ENCODE measurements around the gene EP400.

EP400 gene

DNA sequence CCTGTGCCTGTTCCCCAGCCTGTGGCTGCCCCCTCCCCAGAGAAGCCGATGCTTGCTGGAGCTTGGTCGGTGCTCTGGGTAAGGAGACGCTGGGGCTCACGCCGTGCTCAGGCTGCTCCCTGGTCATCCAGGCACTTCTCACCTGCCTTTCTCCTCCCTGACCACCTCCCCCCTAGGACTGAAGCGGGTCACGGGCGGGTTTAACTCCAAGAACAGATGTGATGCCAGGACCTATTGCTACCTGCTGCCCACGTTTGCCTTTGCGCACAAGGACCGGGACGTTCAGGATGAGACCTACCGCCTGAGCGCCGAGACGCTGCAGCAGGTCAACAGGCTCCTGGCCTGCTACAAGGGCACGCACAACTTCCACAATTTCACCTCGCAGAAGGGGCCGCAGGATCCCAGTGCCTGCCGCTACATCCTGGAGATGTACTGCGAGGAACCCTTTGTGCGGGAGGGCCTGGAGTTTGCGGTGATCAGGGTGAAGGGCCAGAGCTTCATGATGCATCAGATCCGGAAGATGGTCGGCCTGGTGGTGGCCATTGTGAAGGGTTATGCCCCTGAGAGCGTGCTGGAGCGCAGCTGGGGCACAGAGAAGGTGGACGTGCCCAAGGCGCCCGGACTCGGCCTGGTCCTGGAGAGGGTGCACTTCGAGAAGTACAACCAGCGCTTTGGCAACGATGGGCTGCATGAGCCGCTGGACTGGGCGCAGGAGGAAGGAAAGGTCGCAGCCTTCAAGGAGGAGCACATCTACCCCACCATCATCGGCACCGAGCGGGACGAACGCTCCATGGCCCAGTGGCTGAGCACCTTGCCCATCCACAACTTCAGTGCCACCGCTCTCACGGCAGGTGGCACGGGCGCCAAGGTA, 8.4 kb upstream of the EP400 start:
- H3K9ac ChIP-seq (ENCODE audit: insufficient read length): no peak overlapping the region
- no peak overlapping the region for H3K4me3 ChIP-seq
- H3K9me3 ChIP-seq (ENCODE audit: low read depth, low read length): no peaks in the 10 kb centered on the region
- no peak overlapping the region for H3K27ac ChIP-seq
- peaks cover 56% of the 10 kb centered on the region for H3K36me3 ChIP-seq (ENCODE audit: insufficient read depth, low read length)
- 0 out of 2 replicates have a peak, but pooled peaks have one; percentile 7 for TF ChIP-seq POLR2AphosphoS5 (IDR thresholded peaks at IDR 0.05; ENCODE audit: borderline replicate concordance, low read depth, low read length)
- no peak for TF ChIP-seq FOXP2 (optimal IDR thresholded peaks at IDR 0.05; ENCODE audit: control extremely low read depth, extremely low read length, insufficient read depth)
- no peak for DNase-seq (ENCODE audit: low read depth, low spot score)

DNA sequence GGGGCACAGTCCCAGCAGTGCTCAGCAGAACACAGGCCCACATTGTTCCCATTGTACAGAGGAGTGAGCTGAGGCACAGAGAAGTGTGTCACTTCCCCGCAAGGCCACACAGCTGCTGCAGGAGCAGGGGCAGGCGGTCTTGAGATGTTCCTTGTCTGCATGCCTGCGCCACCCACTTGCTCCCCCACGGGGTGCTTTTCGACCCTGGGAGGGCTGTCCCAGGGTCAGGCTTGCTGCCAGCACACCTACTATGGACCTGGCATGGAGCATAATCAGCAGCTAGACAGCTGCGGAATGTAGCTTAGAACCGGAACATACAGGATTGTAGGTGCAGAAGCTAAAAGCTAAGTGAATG, 7.8 kb upstream of the EP400 start:
- H3K27ac ChIP-seq: no peak overlapping the region
- H3K9ac ChIP-seq (ENCODE audit: insufficient read length): no peak overlapping the region
- peaks cover 53% of the 10 kb centered on the region for H3K36me3 ChIP-seq (ENCODE audit: insufficient read depth, low read length)
- no peak for DNase-seq (ENCODE audit: low read depth, low spot score)
- no peak overlapping the region for H3K4me3 ChIP-seq
- TF ChIP-seq EZH2 (IDR thresholded peaks at IDR 0.05) (no peak), POLR2AphosphoS5 (IDR thresholded peaks at IDR 0.05; ENCODE audit: borderline replicate concordance, low read depth, low read length) (no peak)
- no peaks in the 10 kb centered on the region for H3K9me3 ChIP-seq (ENCODE audit: low read depth, low read length)

DNA sequence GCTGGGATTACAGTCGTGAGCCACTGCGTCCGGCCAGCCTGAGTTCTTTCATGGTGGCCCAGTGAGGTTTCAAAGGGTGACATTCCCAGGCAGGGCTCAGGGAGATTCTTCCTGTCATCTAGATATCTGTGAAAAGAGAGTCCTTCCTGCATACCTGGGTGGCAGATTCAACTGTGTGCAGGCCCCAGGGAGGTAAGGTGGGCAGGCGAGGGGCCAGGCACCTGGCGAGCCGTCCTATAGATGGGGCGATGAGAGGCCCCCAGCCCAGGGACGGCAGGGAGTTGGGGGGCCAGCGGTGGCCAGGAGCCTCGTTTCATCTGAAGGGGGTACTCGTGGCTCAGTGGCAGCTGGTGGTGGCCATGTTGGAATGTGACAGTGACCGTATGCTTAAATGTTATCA, 7.1 kb upstream of the EP400 start:
- Histone ChIP-seq H3K4me3 (no peak overlapping the region), H3K9me3 (ENCODE audit: low read depth, low read length) (no peaks in the 10 kb centered on the region), H3K36me3 (ENCODE audit: insufficient read depth, low read length) (peaks cover 49% of the 10 kb centered on the region), H3K27ac (no peak overlapping the region), H3K9ac (ENCODE audit: insufficient read length) (no peak overlapping the region)
- no peak for DNase-seq (ENCODE audit: low read depth, low spot score)
- TF ChIP-seq POLR2AphosphoS5 (IDR thresholded peaks at IDR 0.05; ENCODE audit: borderline replicate concordance, low read depth, low read length) (no peak), FOXP2 (optimal IDR thresholded peaks at IDR 0.05; ENCODE audit: control extremely low read depth, extremely low read length, insufficient read depth) (no peak), EZH2 (IDR thresholded peaks at IDR 0.05) (no peak)

DNA sequence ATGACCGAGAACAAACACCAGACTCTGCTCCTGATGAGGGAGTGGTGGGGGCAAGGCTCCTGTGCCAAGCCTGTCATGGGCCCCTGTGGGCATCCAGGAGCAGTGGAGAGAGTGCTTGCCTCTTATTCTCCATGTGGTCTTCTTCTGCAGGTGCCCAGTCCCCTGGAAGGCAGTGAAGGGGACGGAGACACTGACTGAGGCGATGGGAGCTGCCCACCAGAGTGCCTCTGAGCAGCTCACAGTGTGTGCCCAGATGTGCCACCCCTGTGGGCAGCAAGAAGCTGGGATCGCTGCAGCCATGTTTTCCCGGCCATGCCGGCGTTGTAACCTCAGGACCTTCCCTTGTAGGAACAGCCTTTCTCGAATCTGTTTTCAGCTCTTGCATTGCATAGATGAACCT, 6.4 kb upstream of the EP400 start:
- peaks cover 45% of the 10 kb centered on the region for H3K36me3 ChIP-seq (ENCODE audit: insufficient read depth, low read length)
- H3K9ac ChIP-seq (ENCODE audit: insufficient read length): no peak overlapping the region
- DNase-seq (ENCODE audit: low read depth, low spot score): no peak
- H3K27ac ChIP-seq: no peak overlapping the region
- no peak for TF ChIP-seq EZH2 (IDR thresholded peaks at IDR 0.05)
- no peak for TF ChIP-seq POLR2AphosphoS5 (IDR thresholded peaks at IDR 0.05; ENCODE audit: borderline replicate concordance, low read depth, low read length)
- TF ChIP-seq FOXP2 (optimal IDR thresholded peaks at IDR 0.05; ENCODE audit: control extremely low read depth, extremely low read length, insufficient read depth): no peak
- H3K4me3 ChIP-seq: no peak overlapping the region
- H3K9me3 ChIP-seq (ENCODE audit: low read depth, low read length): no peaks in the 10 kb centered on the region

DNA sequence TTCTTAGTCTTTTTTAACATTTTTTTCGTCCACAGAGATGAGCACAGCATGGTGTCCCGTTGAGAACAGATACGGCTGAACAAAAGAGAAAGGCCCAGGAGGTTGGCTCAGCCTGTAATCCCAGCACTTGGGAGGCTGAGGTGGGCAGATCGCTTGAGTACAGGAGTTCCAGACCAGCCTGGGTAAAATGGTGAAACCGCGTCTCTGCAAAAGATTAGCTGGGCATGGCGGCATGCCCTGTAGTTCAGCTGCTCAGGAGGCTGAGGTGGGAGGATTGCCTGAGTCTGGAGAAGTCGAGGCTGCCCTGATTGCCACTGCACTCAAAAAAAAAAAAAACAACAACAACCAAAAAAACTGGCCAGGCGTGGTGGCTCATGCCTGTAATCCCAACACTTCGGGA, 5.9 kb upstream of the EP400 start:
- TF ChIP-seq POLR2AphosphoS5 (IDR thresholded peaks at IDR 0.05; ENCODE audit: borderline replicate concordance, low read depth, low read length): no peak
- no peak for TF ChIP-seq FOXP2 (optimal IDR thresholded peaks at IDR 0.05; ENCODE audit: control extremely low read depth, extremely low read length, insufficient read depth)
- TF ChIP-seq EZH2 (IDR thresholded peaks at IDR 0.05): no peak
- H3K36me3 ChIP-seq (ENCODE audit: insufficient read depth, low read length): peaks cover 44% of the 10 kb centered on the region

DNA sequence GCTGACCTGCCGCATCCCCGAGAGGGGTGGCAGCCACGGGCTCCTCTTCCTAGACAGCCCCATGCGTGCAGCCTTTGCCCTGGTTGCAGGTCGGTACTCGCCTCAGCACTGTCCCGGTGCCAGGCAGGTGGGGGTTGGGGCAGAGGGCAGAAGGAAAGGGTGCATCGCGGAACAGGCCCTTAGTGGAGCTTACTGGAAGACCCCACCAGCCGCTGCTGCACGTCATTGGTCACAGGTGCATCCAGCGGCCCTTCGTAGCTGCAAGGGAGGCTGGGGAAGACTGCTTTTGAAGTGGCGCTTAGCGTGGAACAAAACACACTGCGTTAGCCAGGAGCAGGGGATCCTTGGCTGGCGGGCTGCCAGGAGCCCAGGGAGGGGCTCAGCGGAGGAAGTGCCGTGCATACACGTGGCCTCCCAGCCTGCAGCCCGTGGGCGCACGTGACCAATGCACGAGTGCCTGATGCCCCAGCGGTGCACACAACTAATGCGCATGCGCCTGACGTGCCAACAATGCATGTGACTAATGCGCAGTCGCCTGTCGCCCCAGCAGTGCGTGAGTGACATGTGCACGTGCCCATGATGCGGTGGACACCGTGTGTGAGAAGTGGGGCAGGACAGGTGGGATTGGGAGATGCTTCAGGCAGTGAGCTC, 5.0 kb upstream of the EP400 start:
- no peak for DNase-seq (ENCODE audit: low read depth, low spot score)
- Histone ChIP-seq H3K9ac (ENCODE audit: insufficient read length) (no peak overlapping the region), H3K36me3 (ENCODE audit: insufficient read depth, low read length) (peaks cover 38% of the 10 kb centered on the region), H3K9me3 (ENCODE audit: low read depth, low read length) (no peaks in the 10 kb centered on the region), H3K27ac (no peak overlapping the region), H3K4me3 (no peak overlapping the region)
- TF ChIP-seq EZH2 (IDR thresholded peaks at IDR 0.05): no peak
- TF ChIP-seq POLR2AphosphoS5 (IDR thresholded peaks at IDR 0.05; ENCODE audit: borderline replicate concordance, low read depth, low read length): peak; percentile 33; the same call in 1 of the 2 replicates
- TF ChIP-seq FOXP2 (optimal IDR thresholded peaks at IDR 0.05; ENCODE audit: control extremely low read depth, extremely low read length, insufficient read depth): no peak

More for the DNA sequence above, 5.9 kb upstream of the EP400 start:
- no peak for DNase-seq (ENCODE audit: low read depth, low spot score)
- H3K4me3 ChIP-seq: no peak overlapping the region
- H3K9me3 ChIP-seq (ENCODE audit: low read depth, low read length): no peaks in the 10 kb centered on the region
- H3K9ac ChIP-seq (ENCODE audit: insufficient read length): no peak overlapping the region
- H3K27ac ChIP-seq: no peak overlapping the region

DNA sequence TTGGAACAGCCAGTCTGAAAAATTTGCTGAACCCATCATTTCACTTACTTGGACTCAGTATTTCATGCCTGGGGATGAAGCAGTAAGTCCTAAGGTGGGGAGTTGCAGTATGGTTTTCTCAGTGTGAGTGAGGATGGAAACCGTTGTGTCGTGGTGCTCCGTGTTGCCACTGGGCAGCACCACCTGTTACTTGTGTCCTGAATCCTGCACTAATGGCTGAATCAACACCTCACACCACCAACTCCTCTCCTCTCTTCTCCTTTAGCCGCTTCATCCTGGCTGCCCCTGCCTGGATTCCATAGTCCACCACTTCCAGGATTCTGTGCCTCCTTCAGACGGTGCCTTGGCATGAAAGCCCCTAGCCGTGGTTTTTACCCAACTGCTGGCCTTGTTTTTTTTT, 3.0 kb upstream of the EP400 start:
- Histone ChIP-seq H3K27ac (no peak overlapping the region), H3K9ac (ENCODE audit: insufficient read length) (no peak overlapping the region)

DNA sequence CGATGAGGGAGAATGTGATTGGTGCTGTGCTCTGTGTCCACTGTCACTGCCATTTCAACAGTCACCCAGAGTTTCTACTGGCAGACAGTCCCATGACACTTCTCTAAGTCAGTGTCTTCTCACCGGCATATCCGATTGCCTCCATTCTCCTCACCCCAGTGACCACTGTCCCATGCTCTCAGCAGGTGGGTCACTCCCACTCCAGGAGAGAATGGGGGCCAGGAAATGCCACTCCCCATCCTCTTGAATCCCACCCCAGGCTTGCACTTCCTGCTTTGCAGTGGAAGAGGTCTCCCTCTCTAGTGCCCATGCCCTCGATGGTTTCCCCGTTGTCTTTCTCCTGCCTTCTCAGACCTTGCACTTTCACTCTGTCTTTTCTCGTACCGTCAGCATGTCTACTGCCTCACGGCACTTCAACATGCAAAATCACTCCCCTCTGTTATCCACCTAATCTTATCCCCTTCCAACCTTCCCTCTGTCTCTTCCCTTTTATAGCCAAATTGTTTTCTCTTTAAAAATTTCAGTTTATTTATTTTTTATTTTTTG, 2.2 kb upstream of the EP400 start:
- Histone ChIP-seq H3K27ac (peak overlapping the region; percentile 36; the same call in 1 of the 2 replicates), H3K9ac (ENCODE audit: insufficient read length) (no peak overlapping the region)

More for the DNA sequence above, 3.0 kb upstream of the EP400 start:
- H3K9me3 ChIP-seq (ENCODE audit: low read depth, low read length): no peaks in the 10 kb centered on the region
- no peak for DNase-seq (ENCODE audit: low read depth, low spot score)
- H3K4me3 ChIP-seq: no peak overlapping the region
- H3K36me3 ChIP-seq (ENCODE audit: insufficient read depth, low read length): peaks cover 27% of the 10 kb centered on the region
- no peak for TF ChIP-seq FOXP2 (optimal IDR thresholded peaks at IDR 0.05; ENCODE audit: control extremely low read depth, extremely low read length, insufficient read depth)
- TF ChIP-seq EZH2 (IDR thresholded peaks at IDR 0.05): no peak
- no peak for TF ChIP-seq POLR2AphosphoS5 (IDR thresholded peaks at IDR 0.05; ENCODE audit: borderline replicate concordance, low read depth, low read length)

More for the DNA sequence above, 2.2 kb upstream of the EP400 start:
- Histone ChIP-seq H3K9me3 (ENCODE audit: low read depth, low read length) (no peaks in the 10 kb centered on the region), H3K4me3 (no peak overlapping the region), H3K36me3 (ENCODE audit: insufficient read depth, low read length) (peaks cover 20% of the 10 kb centered on the region)
- TF ChIP-seq POLR2AphosphoS5 (IDR thresholded peaks at IDR 0.05; ENCODE audit: borderline replicate concordance, low read depth, low read length) (no peak; the same call in 1 of the 2 replicates), FOXP2 (optimal IDR thresholded peaks at IDR 0.05; ENCODE audit: control extremely low read depth, extremely low read length, insufficient read depth) (no peak), EZH2 (IDR thresholded peaks at IDR 0.05) (no peak)
- DNase-seq (ENCODE audit: low read depth, low spot score): no peak

All from SK-N-MC (cell line).